HL-60 (cell line): Measurements from ENCODE around the gene CDHR5.

Source experiments
- DNase-seq, 2 experiments: peaks; one replicate each; pipeline ENCODE4 v3.0.0-alpha.2; 2010 to 2020; ENCODE audit warnings: low read depth in 1 of 2, low spot score in 1 of 2
- H3K27ac ChIP-seq: fragments of 250-450 bp; sonication (Bioruptor Pico); replicated peaks from 2 replicates; pipeline ENCODE4 v1.5.1; 2020; ENCODE audit warnings: mild to moderate bottlenecking, moderate library complexity
- H3K27me3 ChIP-seq: fragments of 250-450 bp; sonication (Bioruptor Pico); 2 replicates; pipeline ENCODE4 v1.5.1; 2021; ENCODE audit warnings: mild to moderate bottlenecking, moderate library complexity; ENCODE audit not compliant: insufficient read depth, poor library complexity, severe bottlenecking
- H3K4me3 ChIP-seq: replicated peaks from 2 replicates; pipeline ENCODE4 v1.5.1; 2011; ENCODE audit warnings: mild to moderate bottlenecking, control low read depth, low read length; ENCODE audit not compliant: insufficient read depth
- GABPA ChIP-seq: IDR thresholded peaks from 2 replicates; pipeline ENCODE4 v1.6.1; 2012; ENCODE audit warnings: low read depth
- POLR2AphosphoS5 ChIP-seq: IDR thresholded peaks from 2 replicates; pipeline ENCODE4 v1.6.1; 2012; ENCODE audit warnings: low read depth
- REST ChIP-seq: IDR thresholded peaks from 2 replicates; pipeline ENCODE4 v1.6.1; 2012; ENCODE audit warnings: low read depth; ENCODE audit not compliant: insufficient replicate concordance
- SPI1 ChIP-seq: IDR thresholded peaks from 2 replicates; pipeline ENCODE4 v1.6.1; 2012; ENCODE audit warnings: low read depth, mild to moderate bottlenecking, borderline replicate concordance
- TF ChIP-seq, protein P1 (sequence below): IDR thresholded peaks from one replicate; pipeline ENCODE4 v1.5.1; 2011; ENCODE audit warnings: low read length, control low read depth, inconsistent platforms; ENCODE audit not compliant: insufficient read depth

Gene CDHR5

GRCh38 chr11:581752-582151 is 43.0 kb downstream of the CDHR5 start:
- Histone ChIP-seq H3K4me3 (no peak overlapping the region), H3K27me3 (no peaks in the 10 kb centered on the region), H3K27ac (no peak overlapping the region)
- no peak for DNase-seq
- no peak for TF ChIP-seq REST
- no peak for TF ChIP-seq POLR2AphosphoS5
- no peak for TF ChIP-seq SPI1
- TF ChIP-seq, protein P1, sequence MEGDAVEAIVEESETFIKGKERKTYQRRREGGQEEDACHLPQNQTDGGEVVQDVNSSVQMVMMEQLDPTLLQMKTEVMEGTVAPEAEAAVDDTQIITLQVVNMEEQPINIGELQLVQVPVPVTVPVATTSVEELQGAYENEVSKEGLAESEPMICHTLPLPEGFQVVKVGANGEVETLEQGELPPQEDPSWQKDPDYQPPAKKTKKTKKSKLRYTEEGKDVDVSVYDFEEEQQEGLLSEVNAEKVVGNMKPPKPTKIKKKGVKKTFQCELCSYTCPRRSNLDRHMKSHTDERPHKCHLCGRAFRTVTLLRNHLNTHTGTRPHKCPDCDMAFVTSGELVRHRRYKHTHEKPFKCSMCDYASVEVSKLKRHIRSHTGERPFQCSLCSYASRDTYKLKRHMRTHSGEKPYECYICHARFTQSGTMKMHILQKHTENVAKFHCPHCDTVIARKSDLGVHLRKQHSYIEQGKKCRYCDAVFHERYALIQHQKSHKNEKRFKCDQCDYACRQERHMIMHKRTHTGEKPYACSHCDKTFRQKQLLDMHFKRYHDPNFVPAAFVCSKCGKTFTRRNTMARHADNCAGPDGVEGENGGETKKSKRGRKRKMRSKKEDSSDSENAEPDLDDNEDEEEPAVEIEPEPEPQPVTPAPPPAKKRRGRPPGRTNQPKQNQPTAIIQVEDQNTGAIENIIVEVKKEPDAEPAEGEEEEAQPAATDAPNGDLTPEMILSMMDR, result no peak
- TF ChIP-seq GABPA, result no peak

DNA sequence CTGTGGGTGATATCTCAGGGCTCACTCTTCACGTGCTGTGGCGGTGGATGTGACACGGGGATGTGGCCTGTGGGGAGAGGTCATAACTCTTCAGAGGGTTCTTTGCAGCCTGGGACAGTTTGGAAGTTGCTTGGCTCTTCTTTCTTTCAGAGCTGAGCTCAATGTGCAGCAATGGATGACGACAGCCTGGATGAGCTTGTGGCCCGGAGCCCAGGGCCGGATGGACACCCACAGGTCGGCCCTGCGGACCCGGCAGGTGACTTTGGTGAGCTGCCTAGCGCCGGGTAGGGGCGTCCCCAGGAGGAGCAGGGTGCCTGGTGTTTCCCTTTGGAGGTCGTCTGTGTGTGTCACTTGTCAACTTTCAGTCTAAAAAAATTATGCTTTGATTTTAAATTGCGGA is 43.4 kb downstream of the CDHR5 start:
- Histone ChIP-seq H3K4me3 (no peak overlapping the region), H3K27ac (no peak overlapping the region), H3K27me3 (no peaks in the 10 kb centered on the region)
- no peak for TF ChIP-seq POLR2AphosphoS5
- no peak for DNase-seq

- TF ChIP-seq REST (no peak), POLR2AphosphoS5 (no peak), SPI1 (no peak), GABPA (no peak)
- TF ChIP-seq, protein P1, result no peak
- Histone ChIP-seq H3K4me3 (no peak overlapping the region), H3K27ac (no peak overlapping the region), H3K27me3 (peaks cover 2% of the 10 kb centered on the region)
- no peak for DNase-seq
Observed at GRCh38 chr11:579830-580601, 44.7 kb downstream of the CDHR5 start.

DNA sequence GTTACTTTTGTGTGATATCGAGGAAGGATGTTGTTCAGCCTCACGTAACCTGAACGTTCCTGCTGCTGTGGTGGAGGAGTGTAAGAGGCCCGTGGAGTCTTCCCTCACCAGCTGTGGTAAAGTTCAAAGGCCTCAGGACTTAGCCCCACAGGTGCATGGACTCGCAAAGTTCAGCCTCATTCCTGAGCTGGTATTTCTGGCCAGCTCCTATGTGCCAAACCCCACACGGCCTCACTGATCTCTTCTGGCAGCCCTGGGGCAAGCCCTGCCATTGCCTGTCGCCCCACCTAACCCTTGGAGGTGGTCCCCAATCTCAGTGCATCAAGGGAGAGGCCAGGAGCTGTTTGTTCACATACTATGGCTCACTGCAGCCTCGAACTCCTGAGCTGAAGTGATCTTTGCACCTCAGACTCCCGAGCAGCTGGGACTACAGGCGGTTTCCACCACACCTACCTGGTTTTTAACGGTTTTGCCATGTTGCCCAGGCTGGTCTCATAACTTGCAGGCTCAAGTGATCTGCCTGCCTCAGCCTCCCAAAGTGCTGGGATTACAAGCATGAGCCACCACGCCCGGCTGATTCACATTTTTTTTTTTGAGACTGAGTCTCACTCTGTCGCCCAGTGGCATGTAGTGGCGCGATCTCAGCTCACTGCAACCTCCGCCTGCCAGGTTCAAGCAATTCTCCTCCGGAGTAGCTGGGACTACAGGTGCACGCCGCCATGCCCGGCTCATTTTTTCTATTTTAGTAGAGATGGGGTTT is 46.3 kb downstream of the CDHR5 start:
- no peak overlapping the region for H3K27ac ChIP-seq
- TF ChIP-seq POLR2AphosphoS5, result no peak
- no peak for TF ChIP-seq REST
- no peak for TF ChIP-seq GABPA
- TF ChIP-seq SPI1, result no peak
- TF ChIP-seq, protein P1, result no peak
- DNase-seq, result no peak
- peaks cover 4% of the 10 kb centered on the region for H3K27me3 ChIP-seq
- H3K4me3 ChIP-seq, result no peak overlapping the region
